CD14-positive monocyte (primary cell): ENCODE data around the gene VGLL3. TPM values are rescaled to one million over a fixed set of nuclear protein-coding genes. Genes with fewer than 3 reads are reported as not detected.

Experiments used
- DNase-seq, 3 donors: peaks; one replicate each; pipeline ENCODE4 v3.0.0-alpha.2; 2011 to 2022
- H2AFZ ChIP-seq: 2 replicates; pipeline ENCODE4 v1.6.0; 2012; ENCODE audit warnings: mild to moderate bottlenecking, low read depth, low read length, inconsistent platforms; ENCODE audit not compliant: insufficient read depth, poor library complexity, severe bottlenecking
- H3K27ac ChIP-seq, 2 donors: 1 replicate in 1 of 2; 2 replicates in 1 of 2; pipeline ENCODE4 v1.5.1; 2012 to 2013; ENCODE audit warnings: low read length in 2 of 2, control low read depth in 1 of 2, inconsistent platforms in 1 of 2, low read depth in 1 of 2, mild to moderate bottlenecking in 1 of 2
- H3K27me3 ChIP-seq, 2 donors: one replicate each; pipeline versions ENCODE4 v1.6.0 to v1.6.1; 2011 to 2013; ENCODE audit warnings: low read length in 2 of 2; ENCODE audit not compliant: control insufficient read depth in 2 of 2, insufficient read depth in 2 of 2
- H3K36me3 ChIP-seq, 2 donors: replicated peaks in 1 of 2; 1 replicate in 1 of 2; 2 replicates in 1 of 2; pipeline versions ENCODE4 v1.5.1 to v1.6.1; 2012 to 2013; ENCODE audit warnings: low read length in 2 of 2, control low read depth in 1 of 2, inconsistent platforms in 1 of 2, mild to moderate bottlenecking in 1 of 2; ENCODE audit not compliant: insufficient read depth in 2 of 2, control insufficient read depth in 1 of 2
- H3K4me1 ChIP-seq, 2 donors: 1 replicate in 1 of 2; 2 replicates in 1 of 2; pipeline versions ENCODE4 v1.5.1 to v1.6.1; 2012 to 2013; ENCODE audit warnings: low read length in 2 of 2, control low read depth in 1 of 2, inconsistent platforms in 1 of 2, mild to moderate bottlenecking in 1 of 2, moderate library complexity in 1 of 2; ENCODE audit not compliant: insufficient read depth in 2 of 2, control insufficient read depth in 1 of 2
- H3K4me2 ChIP-seq: replicated peaks from 2 replicates; pipeline ENCODE3; 2012; ENCODE audit warnings: low read length, moderate library complexity, mild to moderate bottlenecking; ENCODE audit not compliant: poor library complexity, severe bottlenecking; ENCODE audit errors: extremely low read depth
- H3K4me3 ChIP-seq, 3 experiments: fragments of 200-600 bp in 1 of 3; sonication (generic) in 1 of 3; replicated peaks in 1 of 3; 1 replicate in 2 of 3; 2 replicates in 1 of 3; pipeline ENCODE4 v1.5.1; 2011 to 2013; ENCODE audit warnings: low read length in 3 of 3, mild to moderate bottlenecking in 3 of 3, control low read depth in 2 of 3, low read depth in 2 of 3, inconsistent platforms in 1 of 3, moderate library complexity in 1 of 3
- H3K79me2 ChIP-seq: 2 replicates; pipeline ENCODE4 v1.6.0; 2012; ENCODE audit warnings: mild to moderate bottlenecking, control low read depth, inconsistent platforms, low read length, moderate library complexity; ENCODE audit not compliant: insufficient read depth
- H3K9ac ChIP-seq: 2 replicates; pipeline ENCODE4 v1.6.0; 2017; ENCODE audit warnings: low read length, mild to moderate bottlenecking; ENCODE audit not compliant: insufficient read depth, poor library complexity, severe bottlenecking
- H3K9me3 ChIP-seq, 2 donors: replicated peaks in 1 of 2; 1 replicate in 1 of 2; 2 replicates in 1 of 2; pipeline versions ENCODE4 v1.5.1 to v1.6.1; 2012 to 2013; ENCODE audit warnings: low read length in 2 of 2, control low read depth in 1 of 2; ENCODE audit not compliant: control insufficient read depth in 1 of 2, insufficient read depth in 1 of 2
- H4K20me1 ChIP-seq: 2 replicates; pipeline ENCODE4 v1.6.0; 2012; ENCODE audit warnings: mild to moderate bottlenecking, low read length, control low read depth, moderate library complexity; ENCODE audit not compliant: insufficient read depth
- H3K27ac Mint-ChIP-seq, 7 donors: one replicate each; pipeline ENCODE4 v1.8.0; 2020; ENCODE audit warnings: mild to moderate bottlenecking in 7 of 7, mixed read lengths in 7 of 7, moderate library complexity in 6 of 7, inconsistent platforms in 2 of 7
- H3K27me3 Mint-ChIP-seq, 3 donors: one replicate each; pipeline ENCODE4 v1.8.0; 2021 to 2022; ENCODE audit warnings: low read depth in 3 of 3, mild to moderate bottlenecking in 3 of 3, mixed read lengths in 3 of 3, moderate library complexity in 3 of 3, inconsistent platforms in 1 of 3
- H3K36me3 Mint-ChIP-seq, 2 donors: one replicate each; pipeline ENCODE4 v1.8.0; 2020; ENCODE audit warnings: mixed read lengths in 2 of 2, inconsistent platforms in 1 of 2, mild to moderate bottlenecking in 1 of 2
- H3K4me1 Mint-ChIP-seq: one replicate; pipeline ENCODE4 v1.8.0; 2020; ENCODE audit warnings: mild to moderate bottlenecking, mixed read lengths
- H3K4me3 Mint-ChIP-seq, 2 donors: one replicate each; pipeline ENCODE4 v1.8.0; 2020; ENCODE audit warnings: mild to moderate bottlenecking in 2 of 2, mixed read lengths in 2 of 2, moderate library complexity in 1 of 2
- H3K9me3 Mint-ChIP-seq, 7 donors: one replicate each; pipeline ENCODE4 v1.8.0; 2020 to 2022; ENCODE audit warnings: mixed read lengths in 7 of 7, mild to moderate bottlenecking in 6 of 7, moderate library complexity in 6 of 7, inconsistent platforms in 2 of 7
- CTCF ChIP-seq: fragments of 200-600 bp; IDR thresholded peaks from one replicate; pipeline ENCODE4 v1.8.0; 2022; ENCODE audit warnings: antibody characterized with exemption, mild to moderate bottlenecking
- WGBS: methylation state at CpG from one replicate; pipeline ENCODE4 v1.1.5; 2013; ENCODE audit warnings: missing lambda C conversion rate; ENCODE audit not compliant: insufficient coverage; 5-methylcytosine and 5-hydroxymethylcytosine counted together
- intact Hi-C, 2 donors: fragments of 100-400 bp; cut with micrococcal nuclease; formaldehyde crosslinking; loops; one replicate each; pipeline versions ENCODE4 v1.15.0 to v1.15.1; 2023
- polyA plus RNA-seq, 3 donors: library from polyadenylated mRNA; depleted of rRNA in 1 of 3; unstranded in 2 of 3; stranded (reverse) in 1 of 3; fragments of 300-500 nt in 2 of 3; fragments of >200 nt in 1 of 3; fragmentation: Illumina TruSeq in 2 of 3; gene quantifications; 1 replicate in 2 of 3; 2 replicates in 1 of 3; pipeline ENCODE4 v1.2.3, GENCODE V29; 2012 to 2021

Gene VGLL3
- polyA plus RNA-seq, 3 donors = not detected

- peaks cover 0 to 1% (median 0%) of the 10 kb centered on the region in 3 donors for H3K27me3 Mint-ChIP-seq
- Histone ChIP-seq H3K36me3 (no peaks in the 10 kb centered on the region), H2AFZ (no peak overlapping the region), H3K9me3 (no peaks in the 10 kb centered on the region), H3K4me1 (no peaks in the 10 kb centered on the region), H3K4me3 (no peak overlapping the region), H3K27me3 (no peaks in the 10 kb centered on the region), H3K9ac (no peak overlapping the region), H3K79me2 (no peaks in the 10 kb centered on the region), H3K4me2 (no peak overlapping the region), H4K20me1 (no peaks in the 10 kb centered on the region), H3K27ac (no peak overlapping the region)
- intact Hi-C loops = no loop called here
- H3K4me1 Mint-ChIP-seq = no peaks in the 10 kb centered on the region
- TF ChIP-seq CTCF = no peak
- WGBS = no CpG with 5 or more reads among the region's 1 CpG
- H3K4me3 Mint-ChIP-seq = no peak overlapping the region
- no peak for DNase-seq
- H3K9me3 Mint-ChIP-seq = no peaks in the 10 kb centered on the region
- no peaks in the 10 kb centered on the region for H3K36me3 Mint-ChIP-seq
- no peak overlapping the region for H3K27ac Mint-ChIP-seq
Observed at GRCh38 chr3:86895202-86895601, 95.7 kb downstream of the VGLL3 start.

GRCh38 chr3:86890741-86891396, 100.1 kb downstream of the VGLL3 start:
- no peak overlapping the region for H2AFZ ChIP-seq
- H3K27me3 ChIP-seq = no peaks in the 10 kb centered on the region
- WGBS = no CpG with 5 or more reads among the region's 1 CpG
- no peak for DNase-seq
- no peaks in the 10 kb centered on the region for H3K36me3 ChIP-seq
- Mint-ChIP-seq H3K4me3 (no peak overlapping the region), H3K4me1 (no peaks in the 10 kb centered on the region), H3K36me3 (no peaks in the 10 kb centered on the region), H3K9me3 (peaks cover 0 to 3% (median 0%) of the 10 kb centered on the region in 7 donors), H3K27me3 (peaks cover 0 to 1% (median 0%) of the 10 kb centered on the region in 3 donors), H3K27ac (no peak overlapping the region)
- H4K20me1 ChIP-seq = no peaks in the 10 kb centered on the region
- H3K4me2 ChIP-seq = no peak overlapping the region
- no peak overlapping the region for H3K4me3 ChIP-seq
- H3K9ac ChIP-seq = no peak overlapping the region
- H3K9me3 ChIP-seq = no peaks in the 10 kb centered on the region
- no peaks in the 10 kb centered on the region for H3K79me2 ChIP-seq
- H3K4me1 ChIP-seq = no peaks in the 10 kb centered on the region
- no peak for TF ChIP-seq CTCF
- intact Hi-C loops = no loop called here
- no peak overlapping the region for H3K27ac ChIP-seq

Other genes with a start within 250 kb of the VGLL3 start
- 10 to 100 TPM; 20.2 to 67.9 (median 62.1) TPM for gene CHMP2B, start 236.2 kb upstream of the VGLL3 start, polyA plus RNA-seq